Testis (tissue), 2 donors: ENCODE data around the gene S100A10.

Experiments used
- CTCF ChIP-seq, 3 experiments: fragments of 450-650 bp in 2 of 3; fragments of 200-600 bp in 1 of 3; sonication (generic) in 1 of 3; IDR thresholded peaks; one replicate each; pipeline ENCODE4 v1.5.1; 2016 to 2019; ENCODE audit warnings: antibody characterized with exemption in 3 of 3, mild to moderate bottlenecking in 2 of 3, moderate library complexity in 1 of 3
- POLR2A ChIP-seq: fragments of 450-650 bp; IDR thresholded peaks from one replicate; pipeline ENCODE4 v1.6.1; 2017; ENCODE audit warnings: antibody characterized with exemption, mild to moderate bottlenecking, moderate library complexity

DNA sequence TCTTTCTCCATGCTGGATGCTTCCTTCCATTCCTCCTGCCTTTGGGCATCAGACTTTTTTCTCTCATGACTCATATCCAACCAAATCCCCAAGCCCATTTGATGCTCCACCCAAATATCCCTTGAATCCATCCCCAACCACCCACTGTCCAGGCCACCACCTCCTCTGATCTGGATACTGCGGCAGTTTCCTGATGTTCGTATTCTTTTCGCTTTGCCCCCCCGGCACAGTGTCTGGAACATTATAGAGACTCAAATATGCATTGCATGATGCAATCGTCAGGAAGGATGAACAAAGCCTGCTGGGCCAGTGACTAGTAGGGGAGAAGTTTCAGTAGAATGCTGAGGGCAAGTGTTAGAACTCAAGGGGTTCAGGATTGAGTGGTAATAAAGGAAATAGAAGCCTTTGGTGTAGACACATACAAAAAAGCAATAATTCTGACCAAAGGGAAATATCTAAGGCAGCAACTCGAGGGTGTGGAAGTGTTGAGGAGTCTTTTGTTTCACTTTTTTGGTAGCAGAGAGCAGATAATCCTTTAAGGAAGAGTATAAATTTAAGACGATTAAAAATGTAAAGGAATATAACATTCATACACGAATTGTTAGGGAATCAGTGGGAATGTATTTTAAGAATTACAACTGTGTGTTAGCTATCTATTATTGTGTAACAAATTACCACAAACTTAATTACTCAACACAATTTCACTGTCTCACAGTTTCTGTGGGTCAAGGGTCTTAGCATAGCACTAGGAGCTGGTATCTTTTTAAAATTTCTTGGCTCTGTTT is 35.7 kb upstream of the S100A10 start:
- TF ChIP-seq CTCF (IDR thresholded peaks at IDR 0.05) = no peak
- TF ChIP-seq POLR2A = no peak
